IPS-NIHi7 (cell line): ENCODE data around the gene TRMT61A.
"Not testable (repeated sequence)": the region's sequence is repeated elsewhere in the genome, so short reads cannot be mapped to it uniquely, and the experiment has no call there.

Experiments
- DNase-seq: peaks from one replicate; pipeline ENCODE4 v3.0.0; 2012; ENCODE audit warnings: mixed read lengths; ENCODE audit errors: extremely low spot score

TRMT61A gene

GRCh38 chr14:103508521-103509329 lies 20.3 kb upstream of the TRMT61A start:
- no peak for DNase-seq

GRCh38 chr14:103509864-103510723 lies 18.9 kb upstream of the TRMT61A start:
- no peak for DNase-seq

GRCh38 chr14:103510724-103511693 lies 18.0 kb upstream of the TRMT61A start:
- no peak for DNase-seq

GRCh38 chr14:103512180-103512579 lies 16.8 kb upstream of the TRMT61A start:
- DNase-seq, result not testable (repeated sequence)

- DNase-seq, result no peak
Measured at GRCh38 chr14:103512701-103513611, 16.0 kb upstream of the TRMT61A start.

- DNase-seq, result no peak
Measured at GRCh38 chr14:103514596-103515421, 14.2 kb upstream of the TRMT61A start.

- no peak for DNase-seq
Measured at GRCh38 chr14:103516426-103517173, 12.4 kb upstream of the TRMT61A start.

GRCh38 chr14:103517174-103517566 lies 11.8 kb upstream of the TRMT61A start:
- DNase-seq, result no peak

- DNase-seq, result no peak
Measured at GRCh38 chr14:103517721-103518421, 11.1 kb upstream of the TRMT61A start.

GRCh38 chr14:103518422-103519042 lies 10.5 kb upstream of the TRMT61A start:
- peak; percentile 92 for DNase-seq

GRCh38 chr14:103519043-103519836 lies 9.8 kb upstream of the TRMT61A start:
- no peak for DNase-seq

GRCh38 chr14:103519837-103520212 lies 9.2 kb upstream of the TRMT61A start:
- DNase-seq, result no peak

- DNase-seq, result no peak
Measured at GRCh38 chr14:103520269-103520656, 8.7 kb upstream of the TRMT61A start.

- DNase-seq, result peak; percentile 82
Measured at GRCh38 chr14:103520657-103521437, 8.1 kb upstream of the TRMT61A start.

GRCh38 chr14:103521438-103521950 lies 7.5 kb upstream of the TRMT61A start:
- no peak for DNase-seq

- DNase-seq, result no peak
Measured at GRCh38 chr14:103521951-103522563, 6.9 kb upstream of the TRMT61A start.
